Measurements from ENCODE around the gene SUN5.

Gene SUN5

DNA sequence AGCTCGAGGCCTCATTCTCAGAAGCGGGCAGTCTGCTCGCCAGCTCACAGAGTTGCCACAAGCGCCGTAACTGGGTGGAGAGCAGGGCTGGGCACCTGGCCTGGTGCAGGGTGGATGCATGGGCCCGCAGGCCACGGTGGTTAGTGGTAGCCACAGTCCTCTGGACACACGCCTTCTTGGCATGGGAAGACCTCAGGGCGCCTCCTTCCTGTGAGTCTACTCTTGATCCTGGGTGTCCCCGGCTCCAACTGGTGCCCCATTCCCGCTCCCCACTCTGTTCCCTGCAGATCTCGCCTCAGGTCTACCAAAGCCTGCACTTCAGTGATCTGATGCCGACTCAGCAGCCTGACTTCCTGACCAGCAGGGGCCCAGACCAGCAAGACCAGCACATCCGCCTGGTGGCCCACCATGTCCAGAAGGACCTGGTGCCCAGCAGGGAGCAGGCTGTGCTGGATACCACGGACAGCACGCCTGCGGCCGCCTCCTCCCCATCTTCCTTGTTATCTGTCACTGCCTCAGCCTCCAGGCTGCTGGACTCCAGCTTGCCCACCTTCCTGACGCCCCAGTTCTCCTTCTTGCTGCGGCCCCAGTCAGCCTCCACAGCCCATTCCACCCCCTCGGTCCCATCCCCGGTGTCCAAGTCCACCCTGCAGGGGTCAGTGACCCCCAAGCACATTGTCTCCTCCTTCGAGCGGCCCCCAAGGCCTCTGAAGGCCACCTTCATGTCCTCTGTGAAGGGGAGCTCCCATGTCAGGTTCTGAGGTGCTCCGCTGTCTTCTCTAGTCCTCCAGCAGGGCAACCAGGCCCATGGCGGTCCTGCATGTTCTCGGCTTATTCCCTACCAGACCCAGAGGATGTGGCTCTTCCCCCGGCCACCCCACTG lies 43.1 kb downstream of the SUN5 start:
- H4K20me1 ChIP-seq (ENCODE audit: control insufficient read depth, insufficient read depth, low read depth, low read length) = no peaks in the 10 kb centered on the region
- no peak overlapping the region for H3K4me3 ChIP-seq (ENCODE audit: low read length)
- no peaks in the 10 kb centered on the region for H3K4me1 ChIP-seq (ENCODE audit: control insufficient read depth, low read length)
- H3K4me2 ChIP-seq (ENCODE audit: low read length) = no peak overlapping the region
- H3K27ac ChIP-seq (ENCODE audit: low read depth, low read length) = no peak overlapping the region
- no peaks in the 10 kb centered on the region for H3K9me2 ChIP-seq (replicated peaks; ENCODE audit: control insufficient read depth, low read length)
- no peaks in the 10 kb centered on the region for H3K9me3 ChIP-seq (ENCODE audit: control insufficient read depth, insufficient read depth, low read length)
- H3F3A ChIP-seq (ENCODE audit: control insufficient read depth, insufficient read depth) = no peaks in the 10 kb centered on the region
- no peaks in the 10 kb centered on the region for H3K36me3 ChIP-seq (ENCODE audit: control insufficient read depth, low read length)
- TF ChIP-seq, protein P1, sequence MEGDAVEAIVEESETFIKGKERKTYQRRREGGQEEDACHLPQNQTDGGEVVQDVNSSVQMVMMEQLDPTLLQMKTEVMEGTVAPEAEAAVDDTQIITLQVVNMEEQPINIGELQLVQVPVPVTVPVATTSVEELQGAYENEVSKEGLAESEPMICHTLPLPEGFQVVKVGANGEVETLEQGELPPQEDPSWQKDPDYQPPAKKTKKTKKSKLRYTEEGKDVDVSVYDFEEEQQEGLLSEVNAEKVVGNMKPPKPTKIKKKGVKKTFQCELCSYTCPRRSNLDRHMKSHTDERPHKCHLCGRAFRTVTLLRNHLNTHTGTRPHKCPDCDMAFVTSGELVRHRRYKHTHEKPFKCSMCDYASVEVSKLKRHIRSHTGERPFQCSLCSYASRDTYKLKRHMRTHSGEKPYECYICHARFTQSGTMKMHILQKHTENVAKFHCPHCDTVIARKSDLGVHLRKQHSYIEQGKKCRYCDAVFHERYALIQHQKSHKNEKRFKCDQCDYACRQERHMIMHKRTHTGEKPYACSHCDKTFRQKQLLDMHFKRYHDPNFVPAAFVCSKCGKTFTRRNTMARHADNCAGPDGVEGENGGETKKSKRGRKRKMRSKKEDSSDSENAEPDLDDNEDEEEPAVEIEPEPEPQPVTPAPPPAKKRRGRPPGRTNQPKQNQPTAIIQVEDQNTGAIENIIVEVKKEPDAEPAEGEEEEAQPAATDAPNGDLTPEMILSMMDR (IDR thresholded peaks at IDR 0.05; ENCODE audit: low read depth, low read length, poor library complexity, severe bottlenecking) = no peak
- TF ChIP-seq EZH2phosphoT487 (IDR thresholded peaks at IDR 0.05; ENCODE audit: borderline replicate concordance, low read length) = no peak
- no peaks in the 10 kb centered on the region for H3K79me2 ChIP-seq (ENCODE audit: control insufficient read depth, low read length)
- H3K27me3 ChIP-seq (ENCODE audit: control insufficient read depth, low read length) = no peaks in the 10 kb centered on the region

DNA sequence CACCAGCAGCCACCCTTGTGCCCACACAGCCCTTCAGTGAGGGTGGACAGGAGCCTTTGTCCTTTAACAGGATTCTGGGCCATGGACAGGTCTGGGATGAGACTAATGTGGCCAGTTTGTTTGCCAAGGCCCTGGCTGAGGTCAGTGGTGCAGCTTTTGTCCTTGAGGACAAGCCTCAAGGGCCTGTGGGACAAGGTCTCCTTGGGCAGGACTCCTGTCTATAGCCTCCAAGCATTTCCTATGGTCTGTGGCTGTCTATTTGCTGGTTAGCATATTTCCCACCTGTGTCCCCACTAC lies 44.1 kb downstream of the SUN5 start:
- Histone ChIP-seq H3K9me3 (ENCODE audit: control insufficient read depth, insufficient read depth, low read length) (no peaks in the 10 kb centered on the region), H3K9me2 (replicated peaks; ENCODE audit: control insufficient read depth, low read length) (no peaks in the 10 kb centered on the region), H4K20me1 (ENCODE audit: control insufficient read depth, insufficient read depth, low read depth, low read length) (no peaks in the 10 kb centered on the region), H3K79me2 (ENCODE audit: control insufficient read depth, low read length) (no peaks in the 10 kb centered on the region), H3K27me3 (ENCODE audit: control insufficient read depth, low read length) (no peaks in the 10 kb centered on the region), H3K4me2 (ENCODE audit: low read length) (no peak overlapping the region), H3F3A (ENCODE audit: control insufficient read depth, insufficient read depth) (no peaks in the 10 kb centered on the region), H3K27ac (ENCODE audit: low read depth, low read length) (no peak overlapping the region), H3K4me1 (ENCODE audit: control insufficient read depth, low read length) (no peaks in the 10 kb centered on the region), H3K4me3 (ENCODE audit: low read length) (no peak overlapping the region), H3K36me3 (ENCODE audit: control insufficient read depth, low read length) (no peaks in the 10 kb centered on the region)
- no peak for TF ChIP-seq EZH2phosphoT487 (IDR thresholded peaks at IDR 0.05; ENCODE audit: borderline replicate concordance, low read length)
- TF ChIP-seq, protein P1 (IDR thresholded peaks at IDR 0.05; ENCODE audit: low read depth, low read length, poor library complexity, severe bottlenecking) = no peak

DNA sequence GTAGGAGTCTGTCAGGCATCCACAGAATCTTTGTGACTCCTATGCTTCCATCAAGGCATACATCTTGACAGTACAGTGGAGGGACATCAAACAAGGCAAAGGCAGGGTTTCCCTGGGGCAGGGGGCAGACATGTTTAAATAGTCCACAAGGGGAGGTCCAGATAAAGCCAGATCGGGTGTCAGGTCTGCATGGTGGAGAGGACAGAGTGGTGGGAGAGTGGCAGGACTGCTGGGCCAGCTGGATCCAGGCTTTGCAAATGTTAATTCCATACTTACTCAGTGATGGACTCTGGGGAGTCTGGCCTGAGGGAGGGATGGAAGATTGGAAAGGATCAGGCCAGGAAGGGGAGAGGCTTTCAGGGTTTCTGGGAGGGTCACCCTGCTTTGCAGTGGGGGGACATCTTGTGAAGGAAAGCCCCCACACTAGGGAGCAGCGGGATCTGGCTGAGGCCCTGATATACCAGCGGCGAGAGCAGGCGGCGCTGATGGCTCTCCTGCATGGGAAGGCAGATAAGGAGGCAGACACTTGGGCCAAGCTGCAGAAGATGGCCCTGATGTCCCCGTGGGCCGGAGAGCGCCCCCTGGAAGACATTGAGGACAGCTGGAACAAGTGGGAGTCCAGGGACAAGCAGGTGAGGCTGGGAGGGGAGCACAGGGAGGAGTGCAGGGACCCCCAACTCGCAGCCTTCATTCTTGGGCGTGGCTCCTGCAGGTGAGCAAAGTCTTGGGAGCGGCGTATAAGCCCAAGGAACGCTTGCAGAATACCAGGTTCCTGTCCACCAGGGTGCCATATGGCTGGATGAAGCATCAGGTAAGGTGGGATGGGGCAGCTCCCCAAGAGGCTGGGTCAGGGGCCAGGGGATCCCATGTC lies 44.6 kb downstream of the SUN5 start:
- H3K4me3 ChIP-seq (ENCODE audit: low read length) = no peak overlapping the region
- H3K79me2 ChIP-seq (ENCODE audit: control insufficient read depth, low read length) = no peaks in the 10 kb centered on the region
- H3K27me3 ChIP-seq (ENCODE audit: control insufficient read depth, low read length) = no peaks in the 10 kb centered on the region; the same call in 1 of the 2 replicates

More for the DNA sequence above, 44.6 kb downstream of the SUN5 start:
- H4K20me1 ChIP-seq (ENCODE audit: control insufficient read depth, insufficient read depth, low read depth, low read length) = no peaks in the 10 kb centered on the region
- H3K4me1 ChIP-seq (ENCODE audit: control insufficient read depth, low read length) = no peaks in the 10 kb centered on the region
- no peaks in the 10 kb centered on the region for H3K9me2 ChIP-seq (replicated peaks; ENCODE audit: control insufficient read depth, low read length)
- H3K4me2 ChIP-seq (ENCODE audit: low read length) = no peak overlapping the region
- H3K9me3 ChIP-seq (ENCODE audit: control insufficient read depth, insufficient read depth, low read length) = peaks cover under 1% of the 10 kb centered on the region; the same call in 1 of the 2 replicates
- no peak for TF ChIP-seq EZH2phosphoT487 (IDR thresholded peaks at IDR 0.05; ENCODE audit: borderline replicate concordance, low read length)
- TF ChIP-seq, protein P1 (IDR thresholded peaks at IDR 0.05; ENCODE audit: low read depth, low read length, poor library complexity, severe bottlenecking) = no peak
- H3K36me3 ChIP-seq (ENCODE audit: control insufficient read depth, low read length) = no peaks in the 10 kb centered on the region
- H3K27ac ChIP-seq (ENCODE audit: low read depth, low read length) = no peak overlapping the region
- H3F3A ChIP-seq (ENCODE audit: control insufficient read depth, insufficient read depth) = no peaks in the 10 kb centered on the region

Measured in DOHH2 (cell line).